ENCODE results near the gene TMEM74B.

- TF ChIP-seq POLR2A (IDR thresholded peaks at IDR 0.05; ENCODE audit: low read length) (no peak), GATA1 (IDR thresholded peaks at IDR 0.05; ENCODE audit: low read depth, low read length) (no peak)
These were observed 30.1 kb downstream of the TMEM74B start for GRCh38 chr20:1154691-1155090.

Data from erythroblast (primary cell).